GM12864 (cell line): ENCODE results near the gene SPATA33.
"Not testable (repeated sequence)": the region's sequence is repeated elsewhere in the genome, so short reads cannot be mapped to it uniquely, and the experiment has no call there.

Experiments
- DNase-seq: peaks from one replicate; pipeline ENCODE4 v3.0.0-alpha.2; 2011; ENCODE audit warnings: low read depth
- H3K4me3 ChIP-seq: 2 replicates; pipeline ENCODE4 v1.5.1; 2011; ENCODE audit warnings: mild to moderate bottlenecking, low read depth, low read length, control low read depth
- TF ChIP-seq, protein P1 (sequence below): IDR thresholded peaks from 2 replicates; pipeline ENCODE4 v1.5.1; 2011; ENCODE audit warnings: low read depth, mild to moderate bottlenecking, moderate library complexity, low read length, control low read depth, inconsistent platforms; ENCODE audit errors: missing control alignments

The SPATA33 gene

DNA sequence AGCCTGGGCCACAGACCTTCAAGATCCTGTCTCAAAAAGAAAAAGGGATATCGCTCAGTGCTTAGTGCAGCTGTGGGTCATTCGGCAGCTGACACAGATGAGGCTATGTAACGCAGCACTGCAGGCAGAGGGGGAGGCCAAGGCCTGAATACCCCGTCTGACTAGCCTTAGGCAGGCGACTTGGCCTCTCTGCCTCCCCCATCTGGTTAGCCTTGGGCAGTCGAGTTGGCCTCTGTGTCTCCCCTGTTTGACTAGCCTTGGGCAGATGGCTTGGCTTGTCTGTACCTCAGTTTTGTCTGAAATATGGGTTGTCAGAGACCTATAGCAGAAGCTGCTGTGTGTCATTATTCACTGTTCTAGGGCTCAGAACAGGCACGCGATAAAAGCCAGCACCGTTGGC, 10.0 kb downstream of the SPATA33 start:
- no peak for DNase-seq
- TF ChIP-seq, protein P1, sequence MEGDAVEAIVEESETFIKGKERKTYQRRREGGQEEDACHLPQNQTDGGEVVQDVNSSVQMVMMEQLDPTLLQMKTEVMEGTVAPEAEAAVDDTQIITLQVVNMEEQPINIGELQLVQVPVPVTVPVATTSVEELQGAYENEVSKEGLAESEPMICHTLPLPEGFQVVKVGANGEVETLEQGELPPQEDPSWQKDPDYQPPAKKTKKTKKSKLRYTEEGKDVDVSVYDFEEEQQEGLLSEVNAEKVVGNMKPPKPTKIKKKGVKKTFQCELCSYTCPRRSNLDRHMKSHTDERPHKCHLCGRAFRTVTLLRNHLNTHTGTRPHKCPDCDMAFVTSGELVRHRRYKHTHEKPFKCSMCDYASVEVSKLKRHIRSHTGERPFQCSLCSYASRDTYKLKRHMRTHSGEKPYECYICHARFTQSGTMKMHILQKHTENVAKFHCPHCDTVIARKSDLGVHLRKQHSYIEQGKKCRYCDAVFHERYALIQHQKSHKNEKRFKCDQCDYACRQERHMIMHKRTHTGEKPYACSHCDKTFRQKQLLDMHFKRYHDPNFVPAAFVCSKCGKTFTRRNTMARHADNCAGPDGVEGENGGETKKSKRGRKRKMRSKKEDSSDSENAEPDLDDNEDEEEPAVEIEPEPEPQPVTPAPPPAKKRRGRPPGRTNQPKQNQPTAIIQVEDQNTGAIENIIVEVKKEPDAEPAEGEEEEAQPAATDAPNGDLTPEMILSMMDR, result no peak
- no peak overlapping the region for H3K4me3 ChIP-seq

DNA sequence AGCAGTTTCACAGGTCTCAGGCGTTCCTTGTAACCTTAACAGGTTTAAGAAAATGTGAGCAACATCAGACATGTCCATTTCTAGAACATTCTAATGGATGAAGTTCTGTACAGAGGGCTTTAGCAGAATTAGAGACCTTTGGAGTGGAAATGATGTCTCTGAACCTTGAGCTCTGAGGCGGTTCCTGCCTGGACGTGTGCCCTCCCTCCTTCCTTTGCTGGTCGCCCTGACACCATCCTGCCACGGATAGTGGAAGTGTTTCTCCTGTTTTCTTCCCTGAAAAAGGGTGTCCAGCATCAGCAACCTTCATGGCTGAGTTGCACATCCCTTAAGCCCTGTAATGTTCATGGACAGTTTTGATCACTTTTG, 11.1 kb downstream of the SPATA33 start:
- no peak for DNase-seq
- H3K4me3 ChIP-seq, result no peak overlapping the region
- TF ChIP-seq, protein P1, result no peak

DNA sequence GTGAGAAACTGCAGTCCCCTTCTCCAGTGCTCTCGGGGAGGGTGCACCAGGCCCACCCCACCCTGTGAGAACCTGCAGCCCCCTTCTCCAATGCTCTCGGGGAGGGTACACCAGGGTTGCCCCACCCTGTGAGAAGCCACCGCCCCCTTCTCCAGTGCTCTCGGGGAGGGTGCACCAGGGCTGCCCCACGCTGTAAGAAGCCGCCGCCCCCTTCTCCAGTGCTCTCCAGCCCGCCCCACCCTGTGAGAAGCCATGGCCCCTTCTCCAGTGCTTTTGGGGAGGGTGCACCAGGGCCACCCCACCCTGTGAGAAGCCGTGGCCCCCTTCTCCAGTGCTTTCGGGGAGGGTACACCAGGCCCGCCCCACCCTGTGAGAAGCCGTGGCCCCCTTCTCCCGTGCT, 12.1 kb downstream of the SPATA33 start:
- TF ChIP-seq, protein P1, result no peak
- no peak for DNase-seq

DNA sequence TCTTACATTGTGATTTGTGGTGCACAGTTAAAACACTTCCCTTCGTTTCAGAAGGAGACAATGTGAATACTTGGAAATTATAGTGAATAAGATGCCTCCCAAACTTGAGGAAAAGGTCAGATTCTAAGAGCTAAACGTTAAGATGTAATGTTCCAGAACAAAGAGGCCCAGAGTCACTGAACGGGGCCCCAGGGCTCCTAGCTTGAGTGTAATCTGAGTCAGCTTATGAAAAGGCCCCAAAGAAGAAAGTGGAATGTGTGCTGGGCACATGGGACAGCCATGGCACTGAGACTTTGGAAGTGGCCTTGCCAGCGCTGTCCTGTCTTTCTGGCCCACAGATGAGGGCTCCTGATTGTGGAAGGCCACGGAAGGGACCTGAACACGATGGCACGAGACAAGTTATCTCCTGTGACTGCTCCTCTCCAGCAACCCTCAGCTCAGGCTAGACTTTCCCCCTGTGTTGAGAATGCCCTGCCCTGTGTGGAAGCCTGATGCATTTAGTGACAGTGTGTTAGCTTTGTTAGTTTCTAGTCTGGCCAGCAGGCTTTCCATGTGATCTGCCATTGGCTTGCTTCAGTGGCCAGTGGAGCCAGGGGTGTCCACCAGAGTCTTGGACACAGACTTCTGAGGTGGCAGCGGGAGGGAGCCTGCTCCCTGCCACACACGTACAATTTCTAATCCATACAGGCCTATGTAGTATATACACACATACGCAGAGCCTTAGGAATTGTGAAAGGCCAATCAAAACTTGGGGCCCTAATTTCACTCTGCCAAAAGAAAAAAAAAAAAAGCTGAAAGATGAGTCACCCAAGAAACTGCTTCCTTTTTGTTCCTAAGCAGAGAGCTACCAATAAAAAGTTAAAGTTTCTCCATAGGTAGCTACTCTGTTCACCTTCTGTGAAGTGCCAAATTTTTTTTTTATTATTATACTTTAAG, 13.1 kb downstream of the SPATA33 start:
- H3K4me3 ChIP-seq, result no peak overlapping the region
- DNase-seq, result no peak
- TF ChIP-seq, protein P1, result no peak

More for the DNA sequence above, 12.1 kb downstream of the SPATA33 start:
- H3K4me3 ChIP-seq, result no peak overlapping the region

DNA sequence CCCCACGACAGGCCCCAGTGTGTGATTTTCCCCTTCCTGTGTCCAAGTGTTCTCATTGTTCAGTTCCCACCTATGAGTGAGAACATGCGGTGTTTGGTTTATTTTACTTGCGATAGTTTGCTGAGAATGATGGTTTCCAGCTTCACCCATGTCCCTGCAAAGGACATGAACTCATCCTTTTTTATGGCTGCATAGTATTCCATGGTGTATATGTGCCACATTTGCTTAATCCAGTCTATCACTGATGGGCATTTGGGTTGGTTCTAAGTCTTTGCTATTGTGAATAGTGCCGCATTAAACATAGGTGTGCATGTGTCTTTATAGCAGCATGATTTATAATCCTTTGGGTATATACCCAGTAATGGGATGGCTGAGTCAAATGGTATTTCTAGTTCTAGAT, 13.9 kb downstream of the SPATA33 start:
- H3K4me3 ChIP-seq, DNase-seq: not testable (repeated sequence)

DNA sequence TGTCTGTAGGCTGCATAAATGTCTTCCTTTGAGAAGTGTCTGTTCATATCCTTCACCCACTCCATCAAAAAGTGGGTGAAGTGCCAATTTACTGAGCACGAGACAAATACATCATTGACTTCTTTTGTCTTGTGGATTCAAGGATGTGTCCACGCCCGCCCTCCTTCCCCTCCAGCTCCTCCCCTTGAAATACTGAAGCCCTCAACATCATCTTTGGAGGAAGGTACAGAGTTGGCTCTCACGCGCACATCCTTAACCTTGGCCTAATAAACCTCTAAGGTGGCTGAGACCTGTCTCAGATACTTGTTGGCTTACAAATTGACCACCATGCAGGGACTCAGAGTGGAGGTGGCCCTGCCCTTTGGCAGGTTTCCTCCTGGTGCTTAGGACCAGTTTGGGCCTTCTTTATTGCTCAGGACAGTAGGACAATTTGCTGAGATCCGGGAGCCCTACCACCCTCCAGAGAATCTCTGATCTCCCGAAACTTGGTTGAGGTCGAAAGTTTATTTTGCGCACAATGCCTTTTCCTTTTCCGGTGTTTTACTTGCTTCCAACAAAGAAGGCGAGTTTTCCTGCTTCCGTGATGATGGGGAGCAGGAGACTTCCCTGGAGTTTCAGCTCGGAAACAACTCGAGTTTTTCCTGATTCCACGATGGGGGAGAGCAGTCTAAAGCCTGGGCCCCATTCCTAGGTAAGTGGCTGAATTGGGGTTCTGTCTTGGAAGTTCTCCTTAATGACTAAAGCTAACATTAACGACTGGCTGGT, 14.7 kb downstream of the SPATA33 start:
- TF ChIP-seq, protein P1, result no peak
- H3K4me3 ChIP-seq, result no peak overlapping the region
- no peak for DNase-seq

DNA sequence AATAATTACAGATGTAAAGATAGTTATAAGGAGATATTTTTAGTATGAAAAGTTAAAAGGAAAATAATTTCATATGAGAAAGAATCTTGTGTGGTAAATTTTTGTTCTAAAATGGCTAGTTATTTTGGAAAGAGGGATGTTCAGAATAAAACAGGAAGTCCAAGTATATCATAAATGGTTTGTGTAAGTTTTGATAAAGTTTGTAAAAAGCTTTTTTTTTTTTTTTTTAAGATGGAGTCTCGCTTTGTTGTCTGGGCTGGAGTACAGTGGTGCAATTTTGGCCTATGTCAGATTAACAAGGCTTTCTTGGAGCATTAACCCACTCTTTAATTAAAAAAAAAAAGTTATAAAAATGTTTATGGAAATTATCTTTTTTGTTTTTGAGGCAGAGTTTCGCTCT, 20.6 kb downstream of the SPATA33 start:
- no peak for DNase-seq
- TF ChIP-seq, protein P1, result no peak
- H3K4me3 ChIP-seq, result no peak overlapping the region
